HPDE6-E6E7 (cell line): ENCODE results near the gene CRTC3.

ENCODE experiments used
- DNase-seq: peaks from one replicate; pipeline ENCODE4 v3.0.0; 2011; ENCODE audit warnings: missing footprints; ENCODE audit errors: extremely low spot score

The CRTC3 gene

DNA sequence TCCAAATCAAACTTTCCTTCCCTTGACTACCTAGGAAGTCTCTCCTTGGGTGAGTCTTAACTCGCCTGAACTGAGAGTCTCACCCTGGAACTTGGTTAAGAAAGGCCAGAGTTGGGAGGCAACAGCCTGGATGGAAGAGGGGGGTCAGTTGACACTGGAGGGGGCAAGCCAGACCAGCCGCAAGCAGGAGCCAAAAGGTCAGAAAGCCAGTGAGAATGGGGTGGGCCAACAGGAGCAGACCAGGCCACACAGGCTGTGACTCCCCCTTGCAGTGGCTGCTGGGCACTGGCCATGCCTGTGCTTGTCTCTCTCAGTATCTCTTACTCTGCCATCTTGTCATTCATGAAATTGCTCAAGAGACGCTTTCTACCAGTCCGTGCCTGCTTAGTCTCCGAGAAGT lies 32.9 kb downstream of the CRTC3 start:
- DNase-seq = no peak

DNA sequence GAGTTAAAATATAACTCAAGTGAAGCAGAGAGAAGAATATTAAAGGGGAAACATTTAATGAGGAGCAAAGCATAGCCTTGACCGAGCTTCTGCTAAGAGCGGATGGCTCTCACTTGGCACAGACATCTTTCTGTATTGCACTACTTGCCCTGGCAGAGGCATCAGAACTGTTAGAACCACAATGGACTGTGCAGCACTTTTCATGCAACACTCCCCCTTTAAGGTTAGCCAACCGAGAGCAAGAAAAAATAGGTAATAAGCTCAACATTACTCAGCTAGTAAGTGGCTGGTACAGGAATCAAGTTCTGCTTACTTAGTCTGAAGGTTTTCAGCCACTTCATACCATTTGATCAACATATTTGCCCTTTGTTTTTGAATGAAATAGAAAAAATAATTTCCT lies 33.7 kb downstream of the CRTC3 start:
- DNase-seq = no peak

DNA sequence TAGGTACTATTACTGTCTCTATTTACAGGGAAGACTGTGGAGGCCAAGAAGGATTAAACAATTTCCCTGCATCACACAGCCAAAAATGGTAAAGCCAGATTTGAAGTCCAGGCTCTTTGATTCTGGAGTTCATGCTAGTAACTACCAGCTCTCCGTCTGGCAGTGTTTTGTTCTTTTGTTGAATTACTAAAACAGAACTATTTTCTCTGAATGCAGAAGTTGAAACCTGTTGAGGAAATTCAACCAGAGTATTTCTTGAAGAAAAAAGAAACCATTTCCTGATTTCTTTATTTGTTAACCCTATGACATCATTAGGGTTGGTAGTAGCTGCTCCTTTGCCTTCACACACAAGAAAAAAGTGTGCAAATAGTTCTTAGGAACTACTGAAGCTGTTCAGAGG lies 34.3 kb downstream of the CRTC3 start:
- DNase-seq = no peak

DNA sequence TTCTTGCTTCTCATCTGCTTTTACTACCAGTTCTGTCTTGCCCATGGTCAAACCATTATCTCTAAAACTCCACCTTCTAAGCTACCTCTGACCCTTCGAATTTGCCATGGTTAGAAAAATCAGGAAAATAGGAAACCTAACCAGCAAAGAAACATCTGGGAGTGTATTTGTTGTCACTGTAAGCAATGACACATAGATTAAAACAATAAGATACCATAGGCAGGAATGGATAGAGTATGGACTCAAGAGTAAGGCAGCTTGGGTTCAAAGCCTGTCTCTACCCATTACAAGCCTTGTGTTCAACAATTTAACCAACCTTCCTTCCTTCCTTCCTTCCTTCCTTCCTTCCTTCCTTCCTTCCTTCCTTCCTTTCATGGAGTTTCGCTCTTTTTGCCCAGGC lies 34.9 kb downstream of the CRTC3 start:
- DNase-seq = no peak

DNA sequence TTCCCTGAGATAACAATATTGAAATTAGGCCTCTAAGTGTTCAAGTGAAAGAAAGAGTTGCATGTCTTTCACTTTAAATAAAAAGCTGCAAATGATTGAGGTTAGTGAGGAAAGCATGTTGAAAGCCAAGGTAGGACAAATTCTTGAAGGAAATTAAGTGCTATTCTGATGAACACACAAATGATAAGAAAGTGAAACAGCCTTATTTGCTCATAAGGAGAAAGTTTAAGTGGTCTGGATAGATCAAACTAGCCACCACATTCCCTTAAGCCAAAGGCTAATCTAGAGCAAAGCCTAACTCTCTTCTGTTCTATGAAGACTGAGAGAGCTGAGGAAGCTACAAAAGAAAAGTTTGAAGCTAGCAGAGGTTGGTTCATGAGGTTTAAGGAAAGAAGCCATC lies 36.1 kb downstream of the CRTC3 start:
- no peak for DNase-seq

DNA sequence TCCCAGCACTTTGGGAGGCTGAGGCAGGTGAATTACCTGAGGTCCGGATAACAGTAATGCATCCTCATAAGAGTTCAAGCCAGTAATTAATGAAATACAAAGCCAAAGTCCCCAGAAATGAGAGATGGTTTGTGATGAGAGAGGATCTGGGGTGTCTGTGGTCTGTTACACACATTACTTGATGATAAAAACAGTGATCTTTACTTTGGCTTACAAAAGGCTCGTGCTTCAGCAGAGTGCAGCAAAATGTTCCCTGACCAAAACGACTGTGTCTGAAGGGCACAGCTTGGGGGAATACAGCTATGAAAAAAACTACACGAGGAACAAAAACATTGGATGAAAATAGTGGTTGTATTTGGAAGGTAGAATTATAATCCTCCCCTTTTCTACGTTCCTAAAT lies 40.9 kb downstream of the CRTC3 start:
- no peak for DNase-seq

DNA sequence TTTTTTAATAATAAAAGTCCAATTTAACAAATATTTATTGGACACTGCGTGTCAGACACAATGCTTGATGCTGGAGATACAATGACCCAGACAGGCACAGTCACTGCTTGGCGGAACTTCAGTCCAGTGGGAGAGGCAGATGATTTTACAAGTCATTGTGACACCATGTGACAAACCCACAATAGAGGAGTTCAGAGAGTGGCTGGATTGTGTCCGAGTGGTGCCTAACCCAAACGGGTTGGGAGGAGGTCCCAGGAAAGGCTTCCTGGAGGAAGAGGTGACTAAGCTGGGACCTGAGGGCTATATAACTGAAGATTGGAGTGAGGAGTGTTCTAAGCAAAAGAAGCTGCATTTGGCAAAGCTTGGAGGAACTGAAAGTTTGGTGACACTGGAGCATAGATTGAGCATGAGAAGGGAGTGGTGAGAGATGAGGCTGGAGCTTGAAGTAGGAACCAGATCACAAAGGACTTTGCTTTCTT lies 41.4 kb downstream of the CRTC3 start:
- DNase-seq = no peak

DNA sequence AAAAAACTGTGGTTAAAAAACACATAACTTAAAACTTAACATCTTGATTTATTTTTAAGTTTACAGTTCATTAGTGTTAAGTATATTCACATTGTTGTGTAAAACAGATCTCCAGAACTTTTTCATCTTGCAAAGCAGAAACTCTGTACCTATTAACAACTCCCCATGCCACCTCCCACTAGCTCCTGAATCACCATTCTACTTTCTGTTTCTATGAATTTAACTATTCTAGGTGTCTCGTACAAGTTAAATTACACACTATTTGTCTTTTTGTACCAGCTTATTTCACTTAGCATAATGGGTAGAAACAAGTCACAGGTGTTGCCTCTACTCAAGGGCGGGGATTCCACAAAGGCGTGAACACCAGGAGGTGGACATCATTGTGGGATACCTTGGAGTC lies 43.2 kb downstream of the CRTC3 start:
- no peak for DNase-seq

DNA sequence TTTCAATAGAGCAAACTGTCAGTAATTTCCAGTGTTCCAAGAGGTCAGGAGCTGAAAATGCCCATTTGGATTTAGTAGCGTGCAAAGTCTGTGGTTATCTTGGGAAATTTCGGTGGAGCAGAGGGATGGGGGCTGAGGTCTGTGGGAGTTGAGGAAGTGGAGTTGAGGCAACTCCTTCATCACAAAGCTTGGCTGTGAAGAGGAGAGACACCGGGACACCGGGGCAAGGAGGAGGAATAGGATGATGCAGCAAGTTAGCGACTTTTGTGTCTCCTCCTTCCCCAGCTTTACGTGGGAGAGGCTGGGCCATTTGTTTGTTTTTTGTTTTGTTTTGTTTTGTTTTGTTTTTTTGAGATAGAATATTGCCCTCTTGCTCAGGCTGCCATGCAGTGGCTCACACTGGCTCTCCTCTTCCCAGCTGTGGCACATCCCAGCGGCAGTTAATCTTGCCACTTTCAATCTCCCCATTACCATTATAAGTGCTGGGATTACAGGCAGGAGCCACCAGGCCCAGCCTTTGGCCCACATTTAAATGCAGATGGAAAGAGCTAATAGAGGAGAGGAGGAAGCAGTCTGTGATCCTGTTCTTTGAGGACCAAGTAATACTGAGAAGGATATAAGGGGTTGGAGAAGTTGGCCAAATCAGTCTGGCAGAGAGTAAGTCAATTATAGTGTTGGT lies 47.1 kb downstream of the CRTC3 start:
- DNase-seq = no peak

DNA sequence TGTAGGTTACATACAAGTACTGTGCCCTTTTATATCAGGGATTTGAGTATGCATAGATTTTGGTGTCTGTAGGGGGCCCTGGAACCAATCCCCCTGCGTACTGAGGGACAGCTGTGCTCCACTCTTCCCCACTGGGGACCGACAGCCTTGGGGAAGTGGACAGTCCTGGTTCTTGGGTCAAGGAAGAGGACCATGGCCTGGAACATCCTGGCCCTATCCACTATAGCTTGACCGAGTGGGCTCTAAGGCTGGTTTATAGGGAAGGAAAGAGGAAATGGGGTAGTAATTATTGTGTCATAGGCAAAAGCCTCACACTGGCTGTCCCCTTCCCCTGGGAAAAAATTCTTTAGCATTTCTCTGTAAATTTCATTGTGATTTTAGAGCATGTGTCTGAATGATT lies 49.5 kb downstream of the CRTC3 start:
- DNase-seq = no peak

DNA sequence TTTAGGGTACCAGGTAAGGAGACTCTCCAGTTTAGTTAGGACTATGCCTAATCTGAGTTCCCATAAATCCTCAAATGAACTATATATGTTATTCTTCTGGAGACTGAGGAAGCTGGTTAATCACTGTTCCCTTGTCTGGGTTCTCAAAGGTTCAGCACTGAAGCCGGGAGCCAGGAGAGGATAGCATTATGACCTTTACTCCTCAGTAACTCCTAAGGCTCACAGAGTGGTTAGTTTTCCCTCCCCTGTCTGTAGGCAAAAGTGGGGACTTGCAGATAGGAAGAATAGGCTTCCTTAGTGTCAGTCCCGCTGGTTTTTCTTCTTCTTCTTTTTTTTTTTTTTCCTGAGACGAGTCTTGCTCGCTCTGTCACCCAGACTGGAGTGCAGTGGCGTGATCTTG lies 50.4 kb downstream of the CRTC3 start:
- no peak for DNase-seq

DNA sequence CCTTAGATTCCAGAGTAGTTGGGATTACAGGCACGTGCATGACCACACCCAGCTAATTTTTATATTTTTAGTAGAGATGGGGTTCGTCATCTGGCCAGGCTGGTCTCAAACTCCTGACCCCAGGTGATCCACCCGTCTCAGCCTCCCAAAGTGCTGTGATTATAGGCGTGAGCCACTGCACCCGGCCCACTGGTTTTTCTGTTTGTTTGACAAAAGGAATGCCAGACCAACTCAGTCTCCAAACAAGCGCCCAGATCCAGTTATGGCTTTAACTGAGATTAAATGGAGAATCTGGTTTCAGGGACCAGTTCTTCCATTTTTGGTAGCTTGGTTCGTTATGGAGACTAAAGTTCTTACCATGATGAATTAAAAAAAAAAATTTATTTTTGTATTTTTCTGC lies 50.8 kb downstream of the CRTC3 start:
- DNase-seq = no peak

DNA sequence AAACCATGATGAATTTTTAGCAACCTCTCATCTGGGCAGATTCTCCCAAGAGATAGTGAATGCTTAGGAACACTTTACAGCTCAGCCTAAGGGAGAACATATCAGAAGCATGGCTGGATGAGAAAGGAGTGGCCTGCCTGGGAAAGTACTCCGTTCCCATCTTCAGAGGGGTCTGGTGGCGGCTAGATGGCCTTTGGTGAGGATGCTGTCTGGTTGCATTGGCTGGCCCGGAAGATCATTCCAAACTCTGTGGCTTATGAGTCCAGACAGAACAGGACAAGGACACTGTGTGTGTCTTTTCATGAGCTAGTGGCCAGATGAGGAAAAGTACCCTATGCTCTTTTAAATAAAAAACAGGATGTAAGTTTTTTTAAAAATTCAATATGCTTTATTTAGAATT lies 51.2 kb downstream of the CRTC3 start:
- DNase-seq = no peak

DNA sequence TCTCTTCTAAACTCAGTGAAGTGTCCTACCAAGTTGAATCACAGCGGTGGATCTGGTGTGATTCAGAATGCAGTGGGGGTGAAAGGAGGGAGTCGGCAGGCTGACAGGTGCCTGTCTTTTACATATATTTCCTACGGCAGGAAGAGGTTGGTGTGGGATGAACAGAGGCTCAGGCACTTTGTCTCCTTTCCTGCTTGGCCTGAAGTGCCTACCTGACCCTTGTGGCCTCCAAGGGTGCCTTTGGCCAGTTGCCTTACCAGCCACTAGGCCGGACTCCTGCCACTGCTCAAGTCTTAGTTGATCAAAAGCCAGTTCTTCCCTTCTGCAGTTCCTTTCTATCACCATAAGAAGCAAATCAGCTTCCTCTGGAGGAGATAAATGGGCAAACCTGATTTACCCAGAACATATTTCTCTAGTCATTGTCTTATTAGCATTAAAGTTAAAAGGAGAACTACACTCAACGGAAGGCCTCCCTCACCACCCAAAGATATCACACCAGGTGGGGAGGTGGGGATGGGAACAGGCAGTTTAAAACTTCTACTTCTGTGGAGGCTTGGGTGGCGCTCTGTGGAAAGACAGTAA lies 52.1 kb downstream of the CRTC3 start:
- no peak for DNase-seq

DNA sequence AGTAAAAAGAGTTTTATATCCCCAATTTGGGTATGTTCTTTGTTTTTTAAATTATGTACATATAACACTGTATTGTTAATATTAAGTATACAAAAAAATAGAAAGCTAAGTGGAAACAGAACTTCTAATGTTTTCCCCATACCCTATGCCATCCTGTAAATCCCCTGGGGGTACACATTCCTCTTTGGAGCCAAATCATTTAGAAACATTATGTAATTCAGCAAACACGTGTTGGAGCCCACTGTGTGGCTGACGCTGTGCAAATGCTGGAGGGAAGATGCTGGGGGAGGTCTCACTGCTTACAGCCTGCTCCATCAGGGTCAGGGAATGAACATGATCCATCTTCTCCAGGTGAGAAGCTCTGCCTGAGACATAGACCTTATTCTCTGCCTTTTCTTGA lies 52.8 kb downstream of the CRTC3 start:
- no peak for DNase-seq

DNA sequence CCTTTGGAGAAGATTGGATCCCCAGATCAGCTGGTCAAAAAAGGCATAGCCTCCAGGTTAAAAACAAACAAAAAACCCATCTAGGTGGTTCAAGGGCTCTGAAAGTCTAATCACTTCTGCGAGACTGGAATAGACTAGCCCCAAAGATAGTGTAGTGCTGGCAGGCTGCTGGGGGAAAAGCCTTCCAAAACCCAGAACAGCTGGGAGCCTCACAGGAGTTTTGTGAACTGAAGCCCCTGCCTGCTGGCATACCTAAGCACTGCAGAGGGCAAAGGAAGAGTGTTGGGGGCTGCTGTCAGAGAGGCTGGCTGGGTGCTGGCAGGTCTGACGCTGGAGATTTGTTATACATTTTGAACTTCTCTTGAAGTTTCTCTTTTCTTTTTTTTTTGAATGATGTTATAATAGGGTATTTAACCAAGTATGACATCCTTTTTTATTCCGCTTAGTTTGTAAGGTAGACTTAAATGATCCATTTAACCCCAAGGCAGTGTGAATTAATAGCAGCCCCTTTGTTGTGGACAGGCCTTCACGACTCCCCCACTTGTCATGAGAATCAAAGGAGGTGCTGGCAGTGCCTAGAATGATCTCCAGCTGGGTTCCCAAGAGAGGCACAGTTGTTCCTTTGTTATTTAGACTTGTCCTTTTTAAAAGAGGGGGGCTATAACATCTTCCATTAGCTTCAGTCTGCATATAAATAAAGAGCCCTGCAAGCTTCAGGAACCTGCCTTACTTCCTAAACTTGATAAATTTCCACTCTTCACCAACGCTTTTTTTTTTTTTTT lies 53.9 kb downstream of the CRTC3 start:
- DNase-seq = no peak

DNA sequence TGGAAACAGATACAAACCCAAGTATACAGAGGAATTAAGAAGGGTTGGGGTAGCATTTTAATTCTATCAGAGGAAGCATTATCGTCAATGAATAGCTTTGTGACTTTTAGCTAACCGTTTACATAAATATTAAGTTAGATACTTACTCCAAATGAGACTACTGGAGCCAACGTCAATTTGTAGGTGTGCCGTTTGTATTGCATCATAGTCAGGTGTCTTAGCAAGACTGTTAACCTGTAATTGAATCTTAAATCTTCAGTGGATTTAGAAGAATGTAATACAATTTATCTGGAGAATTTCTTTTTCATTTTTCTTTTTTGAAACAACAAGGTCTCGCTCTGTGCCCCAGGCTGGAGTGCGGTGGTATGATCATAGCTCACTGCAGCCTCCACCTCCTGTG lies 55.1 kb downstream of the CRTC3 start:
- DNase-seq = no peak

DNA sequence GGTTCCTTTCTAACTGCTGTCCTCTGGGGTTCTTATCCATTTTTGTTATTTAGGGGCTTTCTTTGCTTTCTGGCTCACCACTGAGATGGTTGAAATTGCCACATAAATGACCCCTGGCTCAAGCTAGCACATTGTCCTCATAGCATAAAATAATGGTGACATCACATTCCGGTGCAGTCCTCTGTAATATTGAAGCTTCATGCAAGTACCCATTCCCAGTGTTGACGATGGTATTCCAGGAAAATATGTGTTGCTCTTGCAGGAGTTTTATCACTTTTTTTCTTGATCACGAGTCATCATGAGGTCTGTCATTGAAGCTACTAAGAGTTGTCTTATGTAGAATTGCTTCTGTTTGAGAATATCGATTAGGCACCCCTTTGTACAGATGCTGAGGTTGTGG lies 56.1 kb downstream of the CRTC3 start:
- no peak for DNase-seq

DNA sequence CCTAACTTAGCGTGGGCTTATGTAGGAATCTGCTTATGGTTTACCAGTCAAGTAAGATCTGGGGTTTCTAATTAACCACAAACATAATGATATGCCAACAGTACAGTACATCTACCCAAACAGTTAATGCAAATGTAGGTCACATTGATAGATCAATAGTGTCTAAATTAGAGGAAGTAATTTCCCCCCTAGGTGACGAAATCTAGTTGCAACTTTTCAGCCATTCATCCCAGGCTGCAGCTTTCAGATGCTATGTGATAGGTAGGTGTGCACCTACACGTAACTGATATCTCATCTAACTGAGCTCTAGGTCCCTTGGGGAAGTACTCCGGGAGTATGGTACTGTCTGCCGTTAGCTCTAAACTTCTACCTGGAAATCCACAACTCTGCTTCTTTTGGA lies 57.2 kb downstream of the CRTC3 start:
- DNase-seq = no peak

DNA sequence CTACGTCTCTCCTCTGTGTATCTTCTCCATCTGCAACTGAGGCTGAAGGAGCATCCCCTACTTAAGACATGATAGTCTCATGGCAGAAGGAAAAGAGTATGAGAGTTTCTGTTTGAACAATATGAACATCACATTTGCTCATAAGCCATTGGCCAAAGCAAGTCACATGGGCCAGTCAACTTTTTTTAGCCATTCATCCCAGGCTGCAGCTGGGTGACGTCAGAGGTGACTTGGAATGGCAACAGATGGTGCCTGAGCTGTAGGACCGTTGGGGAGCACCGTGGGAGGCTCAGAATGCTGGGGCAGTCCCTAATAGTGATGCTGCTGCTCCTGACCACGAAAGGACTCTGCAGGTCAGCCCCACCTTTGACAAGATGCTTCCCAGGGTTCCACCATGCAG lies 58.7 kb downstream of the CRTC3 start:
- DNase-seq = no peak

DNA sequence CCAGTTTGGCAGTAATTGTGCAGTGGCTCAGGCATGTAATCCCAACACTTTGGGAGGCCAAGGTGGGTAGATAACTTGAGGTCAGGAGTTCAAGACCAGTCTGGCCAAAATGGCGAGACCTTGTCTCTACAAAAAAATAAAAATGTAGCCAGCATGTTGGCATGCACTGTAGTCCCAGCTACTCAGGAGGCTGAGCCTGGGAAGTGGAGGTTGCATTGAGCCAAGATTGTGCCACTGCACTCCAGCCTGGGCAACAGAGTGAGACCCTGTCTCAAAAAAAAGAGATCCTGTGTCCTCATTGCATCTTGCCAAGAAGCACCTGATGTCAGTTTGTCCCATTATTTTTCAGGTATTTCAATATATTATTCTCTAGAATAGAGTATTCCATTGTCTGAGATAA lies 61.8 kb downstream of the CRTC3 start:
- no peak for DNase-seq

DNA sequence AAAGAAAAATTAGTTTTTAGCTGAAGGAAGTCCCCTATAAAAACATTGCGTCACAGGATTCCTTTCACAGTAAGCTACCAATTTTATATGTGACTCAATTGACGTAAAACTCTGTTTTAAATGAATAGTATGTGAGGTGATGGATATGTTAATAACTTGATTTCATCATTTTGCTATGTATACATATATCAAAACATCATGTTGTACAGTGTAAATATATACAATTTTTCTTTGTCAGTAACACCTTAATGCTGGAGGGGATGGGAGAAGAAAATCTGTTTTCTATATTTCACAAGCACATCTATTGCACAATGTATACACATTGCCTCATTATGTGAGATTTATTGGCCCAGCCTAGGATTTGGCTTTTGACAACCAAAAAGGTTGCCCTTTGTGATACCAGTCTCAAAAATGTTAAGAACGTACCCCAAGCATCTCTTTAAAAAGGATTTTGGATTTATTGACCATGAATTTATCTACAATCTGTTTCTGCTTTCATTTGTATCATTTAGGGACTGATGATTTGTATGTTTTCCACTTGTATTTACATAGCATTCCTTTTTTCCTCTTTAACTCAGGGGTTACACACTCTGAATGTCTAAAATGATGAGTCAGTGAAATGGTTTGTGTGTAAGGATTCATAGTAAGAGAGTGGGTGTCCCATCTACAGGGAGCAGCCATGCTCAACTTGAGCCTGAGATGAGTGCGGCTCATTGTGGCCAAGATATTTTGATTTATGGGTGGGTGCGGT lies 62.6 kb downstream of the CRTC3 start:
- DNase-seq = no peak
